Measurements from ENCODE around the gene BBS2. TPM values are rescaled to one million over a fixed set of nuclear protein-coding genes. Genes with fewer than 3 reads are reported as not detected.
"Not testable (repeated sequence)": the region's sequence is repeated elsewhere in the genome, so short reads cannot be mapped to it uniquely, and the experiment has no call there.

The BBS2 gene
- total RNA-seq, 1 donor from 2014 or later, result 49.2 TPM

GRCh38 chr16:56520251-56520577 is 390 bp upstream of the BBS2 start:
- no peak for DNase-seq (ENCODE audit: low read depth, low spot score)

- DNase-seq (ENCODE audit: low read depth, low spot score), result no peak
Observed at GRCh38 chr16:56518425-56518824, 1.4 kb downstream of the BBS2 start.

GRCh38 chr16:56517206-56517605 is 2.6 kb downstream of the BBS2 start:
- DNase-seq (ENCODE audit: low read depth, low spot score), result no peak

GRCh38 chr16:56515665-56516064 is 4.2 kb downstream of the BBS2 start:
- no peak for DNase-seq (ENCODE audit: low read depth, low spot score)

GRCh38 chr16:56514845-56515244 is 5.0 kb downstream of the BBS2 start:
- DNase-seq (ENCODE audit: low read depth, low spot score), result no peak

GRCh38 chr16:56513972-56514371 is 5.9 kb downstream of the BBS2 start:
- DNase-seq (ENCODE audit: low read depth, low spot score), result peak; percentile 35

GRCh38 chr16:56513091-56513490 is 6.7 kb downstream of the BBS2 start:
- no peak for DNase-seq (ENCODE audit: low read depth, low spot score)

GRCh38 chr16:56512025-56512424 is 7.8 kb downstream of the BBS2 start:
- no peak for DNase-seq (ENCODE audit: low read depth, low spot score)

- no peak for DNase-seq (ENCODE audit: low read depth, low spot score)
Observed at GRCh38 chr16:56510544-56510943, 9.3 kb downstream of the BBS2 start.

GRCh38 chr16:56506941-56507340 is 12.9 kb downstream of the BBS2 start:
- peak; percentile 63 for DNase-seq (ENCODE audit: low read depth, low spot score)

GRCh38 chr16:56505181-56505580 is 14.6 kb downstream of the BBS2 start:
- DNase-seq (ENCODE audit: low read depth, low spot score), result no peak

- DNase-seq (ENCODE audit: low read depth, low spot score), result no peak
Observed at GRCh38 chr16:56493815-56494214, 26.0 kb downstream of the BBS2 start.

- no peak for DNase-seq (ENCODE audit: low read depth, low spot score)
Observed at GRCh38 chr16:56493126-56493525, 26.7 kb downstream of the BBS2 start.

GRCh38 chr16:56491657-56492261 is 28.1 kb downstream of the BBS2 start:
- no peak for DNase-seq (ENCODE audit: low read depth, low spot score)

GRCh38 chr16:56488868-56489267 is 31.0 kb downstream of the BBS2 start:
- DNase-seq (ENCODE audit: low read depth, low spot score), result not testable (repeated sequence)

- DNase-seq (ENCODE audit: low read depth, low spot score), result no peak
Observed at GRCh38 chr16:56488035-56488434, 31.8 kb downstream of the BBS2 start.

GRCh38 chr16:56483394-56483793 is 36.4 kb downstream of the BBS2 start:
- no peak for DNase-seq (ENCODE audit: low read depth, low spot score)

GRCh38 chr16:56482683-56483236 is 37.1 kb downstream of the BBS2 start:
- DNase-seq (ENCODE audit: low read depth, low spot score), result no peak

GRCh38 chr16:56481468-56482122 is 38.2 kb downstream of the BBS2 start:
- DNase-seq (ENCODE audit: low read depth, low spot score), result no peak

- no peak for DNase-seq (ENCODE audit: low read depth, low spot score)
Observed at GRCh38 chr16:56480776-56481467, 38.9 kb downstream of the BBS2 start.

- no peak for DNase-seq (ENCODE audit: low read depth, low spot score)
Observed at GRCh38 chr16:56479469-56479868, 40.4 kb downstream of the BBS2 start.

- no peak for DNase-seq (ENCODE audit: low read depth, low spot score)
Observed at GRCh38 chr16:56478281-56479049, 41.4 kb downstream of the BBS2 start.

All from pulmonary artery endothelial cell (primary cell).